ENCODE measurements around the gene IFITM1. TPM values are rescaled to one million over a fixed set of nuclear protein-coding genes. Genes with fewer than 3 reads are reported as not detected.

Gene IFITM1
- total and polyA plus RNA-seq, 2 of the 4 experiments (the other 2 are of a cell fraction) = 24.2 to 68.9 TPM

GRCh38 chr11:352456-353031 lies 38.7 kb downstream of the IFITM1 start:
- H2BK5ac ChIP-seq (ENCODE audit: low read depth, low read length, poor library complexity, severe bottlenecking) = peak overlapping the region; percentile 21
- peaks cover 8% of the 10 kb centered on the region for H3K4me1 ChIP-seq (ENCODE audit: control insufficient read depth, insufficient read depth, low read length)
- TF ChIP-seq MXI1 (IDR thresholded peaks at IDR 0.05; ENCODE audit: borderline replicate concordance, low read depth, low read length) = no peak
- no peak for TF ChIP-seq RCOR1 (IDR thresholded peaks at IDR 0.05; ENCODE audit: insufficient replicate concordance, low read length)
- no peak for TF ChIP-seq BHLHE40 (IDR thresholded peaks at IDR 0.05; ENCODE audit: low read depth, low read length)
- no peak for TF ChIP-seq CEBPB (IDR thresholded peaks at IDR 0.05; ENCODE audit: low read depth, low read length)
- no peak for TF ChIP-seq RFX5 (IDR thresholded peaks at IDR 0.05; ENCODE audit: low read depth, low read length)
- TF ChIP-seq MAFK (IDR thresholded peaks at IDR 0.05; ENCODE audit: low read depth, low read length) = no peak
- no peak for TF ChIP-seq CTCF (conservative IDR thresholded peaks at IDR 0.05; ENCODE audit: low read depth, low read length)
- no peak for TF ChIP-seq POLR2A (IDR thresholded peaks at IDR 0.05; ENCODE audit: low read depth, low read length)
- in situ Hi-C loops (cut with MboI; ENCODE audit: low sequenced_read_pairs) = loop anchor here (10.0 kb wide), 1 partner anchor 48 kb away; the partner anchor contains the start of gene IFITM2
- peak overlapping the region; percentile 4 for H2AK9ac ChIP-seq (replicated peaks; ENCODE audit: low read depth, low read length, poor library complexity)
- H3K23ac ChIP-seq (ENCODE audit: low read depth, low read length) = peak overlapping the region; percentile 16; the same call in 1 of the 2 replicates
- dilution Hi-C loops (cut with HindIII; ENCODE audit: low sequenced_read_pairs, unreplicated experiment) = no loop called here
- ATAC-seq (ENCODE audit: low read depth) (no peak), DNase-seq (no peak)
- H2BK15ac ChIP-seq (ENCODE audit: low read depth, low read length) = peak overlapping the region; percentile 87; the same call in 1 of the 3 replicates
- H2AFZ ChIP-seq (replicated peaks; ENCODE audit: low read length, poor library complexity) = peak overlapping the region; percentile 3
- peak overlapping the region; percentile 54 for H2AK5ac ChIP-seq (ENCODE audit: low read depth, low read length)
- H3K9me1 ChIP-seq (ENCODE audit: insufficient read depth, low read length) = peaks cover 23% of the 10 kb centered on the region
- no peaks in the 10 kb centered on the region for H3K27me3 ChIP-seq (ENCODE audit: control insufficient read depth, insufficient read depth, low read length)
- BruUV-seq (replicated peaks) = no TSS peak
- whole genome bisulfite sequencing, 2 experiments (ENCODE audit: extremely low coverage in 2 of 2, insufficient read length in 1 of 2) = 94% methylated on average over 3 of the region's 12 CpGs; no CpG with 5 or more reads in 1 of the 2 experiments
- ChIA-PET POLR2A (ENCODE audit: unreplicated experiment) (interaction anchor here (0.9 kb wide), 1 partner anchor 36 kb away, joined by 4 read pairs; no protein-coding TSS in a partner anchor), CTCF (no interaction called here)
- H3K9ac ChIP-seq (ENCODE audit: low read depth, low read length) = no peak overlapping the region
- H3K9me3 ChIP-seq (ENCODE audit: control insufficient read depth, insufficient read depth, low read length) = no peaks in the 10 kb centered on the region
- H4K91ac ChIP-seq (ENCODE audit: insufficient read depth, low read depth, low read length) = no peak overlapping the region; the same call in 1 of the 2 replicates
- H4K20me1 ChIP-seq (ENCODE audit: insufficient read depth, low read length) = no peaks in the 10 kb centered on the region
- H3K18ac ChIP-seq (ENCODE audit: low read depth, low read length) = peak overlapping the region; percentile 61; the same call in 1 of the 2 replicates
- no peak overlapping the region for H3K56ac ChIP-seq (ENCODE audit: extremely low read depth, insufficient read depth, low read length)
- 0 out of 2 replicates have a peak overlapping the region, but pooled peaks have one; percentile 0 for H3K14ac ChIP-seq (replicated peaks; ENCODE audit: low read depth, low read length)
- peaks cover 0 to 17% of the 10 kb centered on the region in 2 experiments; a peak in 1 of 4 replicates for H3K79me1 ChIP-seq (ENCODE audit: low read depth in 1 of 2, low read length in 2 of 2)
- H3K4me2 ChIP-seq (ENCODE audit: low read depth, low read length) = no peak overlapping the region
- H2BK120ac ChIP-seq (ENCODE audit: low read depth, low read length) = peak overlapping the region; percentile 45
- no peak overlapping the region for H3K4me3 ChIP-seq (ENCODE audit: insufficient read depth, low read depth, low read length)
- H4K8ac ChIP-seq (ENCODE audit: low read depth in 2 of 2, low read length in 2 of 2) = peak overlapping the region; percentile 64 to 77; a peak in 3 of 4 replicates
- peak overlapping the region; percentile 2; the same call in 1 of the 2 replicates for H2BK20ac ChIP-seq (ENCODE audit: low read depth, low read length)
- H4K5ac ChIP-seq (ENCODE audit: low read depth, low read length) = peak overlapping the region; percentile 87
- H3K27ac ChIP-seq (ENCODE audit: insufficient read depth, low read length) = no peak overlapping the region
- peak overlapping the region; percentile 3 for H3K4ac ChIP-seq (ENCODE audit: low read depth, low read length)
- intact Hi-C loops (cut with micrococcal nuclease) = no loop called here
- H3K36me3 ChIP-seq (ENCODE audit: control insufficient read depth, insufficient read depth, low read length) = no peaks in the 10 kb centered on the region

All from IMR-90 (cell line).